HEK293 (cell line): ENCODE results near the gene RASSF8.

Experiments used
- BCL11A ChIP-seq: fragments of 450-650 bp; formaldehyde crosslinking; IDR thresholded peaks from 2 replicates; pipeline ENCODE4 v1.5.1; 2016; ENCODE audit warnings: low read depth, missing biosample characterization, missing genetic modification characterization
- GLI2 ChIP-seq: fragments of 450-650 bp; formaldehyde crosslinking; IDR thresholded peaks from 2 replicates; pipeline ENCODE4; 2017; ENCODE audit warnings: missing biosample characterization, missing genetic modification characterization, low read depth, borderline replicate concordance
- GLI4 ChIP-seq: fragments of 450-650 bp; formaldehyde crosslinking; IDR thresholded peaks from 2 replicates; pipeline ENCODE4 v1.5.1; 2016; ENCODE audit warnings: missing biosample characterization, missing genetic modification characterization
- GLIS1 ChIP-seq: fragments of 450-650 bp; formaldehyde crosslinking; IDR thresholded peaks from 2 replicates; pipeline ENCODE4 v1.5.1; 2016; ENCODE audit warnings: missing biosample characterization, missing genetic modification characterization
- KLF9 ChIP-seq: fragments of 450-650 bp; formaldehyde crosslinking; IDR thresholded peaks from 2 replicates; pipeline ENCODE4 v1.5.1; 2016; ENCODE audit warnings: missing biosample characterization, missing genetic modification characterization, low read depth
- OVOL3 ChIP-seq: fragments of 450-650 bp; formaldehyde crosslinking; IDR thresholded peaks from 2 replicates; pipeline ENCODE4 v1.5.1; 2016; ENCODE audit warnings: missing biosample characterization, missing genetic modification characterization
- PATZ1 ChIP-seq: fragments of 450-650 bp; formaldehyde crosslinking; IDR thresholded peaks from 2 replicates; pipeline ENCODE4 v1.5.1; 2016; ENCODE audit warnings: missing biosample characterization, missing genetic modification characterization
- ZBTB17 ChIP-seq: fragments of 450-650 bp; formaldehyde crosslinking; IDR thresholded peaks from 2 replicates; pipeline ENCODE4 v1.5.1; 2016; ENCODE audit warnings: missing biosample characterization, missing genetic modification characterization
- ZBTB7A ChIP-seq: fragments of 450-650 bp; formaldehyde crosslinking; IDR thresholded peaks from 2 replicates; pipeline ENCODE4 v1.5.1; 2016; ENCODE audit warnings: low read depth, missing biosample characterization, missing genetic modification characterization
- ZBTB8A ChIP-seq: fragments of 450-650 bp; formaldehyde crosslinking; IDR thresholded peaks from 2 replicates; pipeline ENCODE4 v1.5.1; 2016; ENCODE audit warnings: missing biosample characterization, missing genetic modification characterization
- ZFP69B ChIP-seq: fragments of 450-650 bp; formaldehyde crosslinking; IDR thresholded peaks from 2 replicates; pipeline ENCODE4 v1.5.1; 2016; ENCODE audit warnings: missing biosample characterization, missing genetic modification characterization
- ZNF138 ChIP-seq: fragments of 450-650 bp; formaldehyde crosslinking; IDR thresholded peaks from 2 replicates; pipeline ENCODE4 v1.5.1; 2016; ENCODE audit warnings: missing biosample characterization, missing genetic modification characterization, borderline replicate concordance
- ZNF214 ChIP-seq: fragments of 450-650 bp; formaldehyde crosslinking; IDR thresholded peaks from 2 replicates; pipeline ENCODE4 v1.5.1; 2017; ENCODE audit warnings: missing biosample characterization, mild to moderate bottlenecking, missing genetic modification characterization, borderline replicate concordance
- ZNF221 ChIP-seq: fragments of 450-650 bp; formaldehyde crosslinking; IDR thresholded peaks from 2 replicates; pipeline ENCODE4 v1.5.1; 2017; ENCODE audit warnings: missing biosample characterization, missing genetic modification characterization, borderline replicate concordance
- ZNF223 ChIP-seq: fragments of 450-650 bp; formaldehyde crosslinking; IDR thresholded peaks from 2 replicates; pipeline ENCODE4 v1.5.1; 2016; ENCODE audit warnings: missing biosample characterization, missing genetic modification characterization
- ZNF239 ChIP-seq: fragments of 450-650 bp; formaldehyde crosslinking; IDR thresholded peaks from 2 replicates; pipeline ENCODE4 v1.5.1; 2016; ENCODE audit warnings: missing biosample characterization, missing genetic modification characterization
- ZNF292 ChIP-seq: fragments of 450-650 bp; formaldehyde crosslinking; IDR thresholded peaks from 2 replicates; pipeline ENCODE4 v1.5.1; 2016; ENCODE audit warnings: low read depth, missing biosample characterization, missing genetic modification characterization, borderline replicate concordance
- ZNF391 ChIP-seq: fragments of 450-650 bp; formaldehyde crosslinking; IDR thresholded peaks from 2 replicates; pipeline ENCODE4 v1.5.1; 2016; ENCODE audit warnings: low read depth, missing biosample characterization, missing genetic modification characterization, borderline replicate concordance
- ZNF433 ChIP-seq: fragments of 450-650 bp; formaldehyde crosslinking; IDR thresholded peaks from 2 replicates; pipeline ENCODE4 v1.5.1; 2016; ENCODE audit warnings: missing biosample characterization, missing genetic modification characterization, low read depth
- ZNF558 ChIP-seq: fragments of 450-650 bp; formaldehyde crosslinking; IDR thresholded peaks from 2 replicates; pipeline ENCODE4 v1.5.1; 2016; ENCODE audit warnings: missing biosample characterization, missing genetic modification characterization
- ZNF610 ChIP-seq: fragments of 450-650 bp; formaldehyde crosslinking; IDR thresholded peaks from 2 replicates; pipeline ENCODE4 v1.5.1; 2016; ENCODE audit warnings: missing biosample characterization, missing genetic modification characterization, borderline replicate concordance
- ZNF629 ChIP-seq: fragments of 450-650 bp; formaldehyde crosslinking; IDR thresholded peaks from 2 replicates; pipeline ENCODE4 v1.5.1; 2017; ENCODE audit warnings: missing biosample characterization, missing genetic modification characterization
- ZNF654 ChIP-seq: fragments of 450-650 bp; formaldehyde crosslinking; IDR thresholded peaks from 2 replicates; pipeline ENCODE4 v1.5.1; 2016; ENCODE audit warnings: low read depth, missing biosample characterization, missing genetic modification characterization
- ZNF830 ChIP-seq: fragments of 450-650 bp; IDR thresholded peaks from 2 replicates; pipeline ENCODE4 v1.5.0; 2018; ENCODE audit warnings: missing biosample characterization, missing genetic modification characterization, low read depth, mild to moderate bottlenecking, moderate library complexity
- TF ChIP-seq, protein P1 (sequence below): fragments of 450-650 bp; formaldehyde crosslinking; IDR thresholded peaks from 2 replicates; pipeline ENCODE4 v1.5.1; 2016; ENCODE audit warnings: missing biosample characterization, missing genetic modification characterization
- TF ChIP-seq, protein P2 (sequence below): fragments of 450-650 bp; formaldehyde crosslinking; IDR thresholded peaks from 2 replicates; pipeline ENCODE4 v1.5.1; 2016; ENCODE audit warnings: missing biosample characterization, missing genetic modification characterization
- TF ChIP-seq, protein P3 (sequence below): fragments of 450-650 bp; formaldehyde crosslinking; optimal IDR thresholded peaks from 2 replicates; pipeline ENCODE3; 2016; ENCODE audit warnings: missing biosample characterization, mild to moderate bottlenecking, missing genetic modification characterization
- TF ChIP-seq, protein P4 (sequence below): fragments of 450-650 bp; formaldehyde crosslinking; IDR thresholded peaks from 2 replicates; pipeline ENCODE4 v1.5.1; 2016; ENCODE audit warnings: missing biosample characterization, missing genetic modification characterization
- TF ChIP-seq, protein P5 (sequence below): fragments of 450-650 bp; formaldehyde crosslinking; IDR thresholded peaks from 2 replicates; pipeline ENCODE4 v1.5.1; 2016; ENCODE audit warnings: missing biosample characterization, missing genetic modification characterization, low read depth

RASSF8 gene

DNA sequence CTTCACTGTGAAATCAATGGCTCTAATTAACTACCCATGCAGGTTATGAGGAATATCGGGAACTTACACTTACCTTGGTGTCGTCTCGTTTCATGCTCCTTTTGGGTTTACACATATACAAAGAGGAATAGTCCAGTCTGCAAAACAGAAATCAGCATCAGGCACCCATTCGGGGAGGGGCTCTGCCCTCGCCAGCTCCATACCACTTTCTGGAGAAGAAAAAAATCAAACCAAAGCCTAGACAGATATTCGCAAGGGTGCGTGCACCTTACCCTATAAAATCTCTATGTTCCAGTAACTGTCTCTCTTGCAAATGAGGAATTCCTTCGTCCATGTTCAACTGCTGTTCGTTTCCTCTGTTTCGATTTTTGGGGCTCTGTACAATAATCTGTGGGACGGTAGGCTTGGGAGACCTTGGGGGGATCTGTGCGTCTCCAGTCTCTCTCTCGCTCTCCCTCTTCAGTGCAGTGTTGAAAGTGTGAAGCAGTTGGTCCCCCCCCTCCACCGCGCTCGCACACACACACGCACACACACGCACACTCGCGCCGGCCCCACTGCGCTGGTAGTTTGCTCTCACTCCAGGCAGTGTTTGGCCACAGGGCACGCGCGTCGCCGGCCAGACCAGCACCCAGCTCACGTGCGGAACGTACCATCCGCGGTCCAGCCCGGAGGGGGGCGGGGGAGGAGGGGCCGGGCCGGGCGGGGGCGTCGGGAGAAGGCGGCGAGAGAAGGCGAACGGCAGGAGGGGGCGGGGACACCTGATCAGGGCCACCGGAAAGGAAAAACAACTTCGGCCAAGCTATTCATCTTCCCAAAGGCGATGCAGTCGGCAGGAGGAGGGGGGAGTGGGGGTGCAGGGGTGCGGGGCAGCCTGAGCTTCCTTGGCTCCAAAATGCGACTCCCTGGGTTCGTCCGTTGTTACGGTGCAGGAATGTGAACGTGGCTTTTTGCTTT is 166.2 kb downstream of the RASSF8 start, which contains the start of gene BHLHE41 (continued):
- TF ChIP-seq, protein P1, sequence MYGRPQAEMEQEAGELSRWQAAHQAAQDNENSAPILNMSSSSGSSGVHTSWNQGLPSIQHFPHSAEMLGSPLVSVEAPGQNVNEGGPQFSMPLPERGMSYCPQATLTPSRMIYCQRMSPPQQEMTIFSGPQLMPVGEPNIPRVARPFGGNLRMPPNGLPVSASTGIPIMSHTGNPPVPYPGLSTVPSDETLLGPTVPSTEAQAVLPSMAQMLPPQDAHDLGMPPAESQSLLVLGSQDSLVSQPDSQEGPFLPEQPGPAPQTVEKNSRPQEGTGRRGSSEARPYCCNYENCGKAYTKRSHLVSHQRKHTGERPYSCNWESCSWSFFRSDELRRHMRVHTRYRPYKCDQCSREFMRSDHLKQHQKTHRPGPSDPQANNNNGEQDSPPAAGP (tag by site-specific recombination) = peak; percentile 65; the same call in 1 of the 2 replicates
- peak; percentile 85 for TF ChIP-seq PATZ1 (tag by site-specific recombination)
- TF ChIP-seq ZFP69B (tag by site-specific recombination) = peak; percentile 81
- TF ChIP-seq BCL11A (tag by site-specific recombination) = no peak
- TF ChIP-seq ZNF138 = no peak
- no peak for TF ChIP-seq ZNF214
- no peak for TF ChIP-seq ZNF239 (tag by site-specific recombination)
- TF ChIP-seq, protein P2, sequence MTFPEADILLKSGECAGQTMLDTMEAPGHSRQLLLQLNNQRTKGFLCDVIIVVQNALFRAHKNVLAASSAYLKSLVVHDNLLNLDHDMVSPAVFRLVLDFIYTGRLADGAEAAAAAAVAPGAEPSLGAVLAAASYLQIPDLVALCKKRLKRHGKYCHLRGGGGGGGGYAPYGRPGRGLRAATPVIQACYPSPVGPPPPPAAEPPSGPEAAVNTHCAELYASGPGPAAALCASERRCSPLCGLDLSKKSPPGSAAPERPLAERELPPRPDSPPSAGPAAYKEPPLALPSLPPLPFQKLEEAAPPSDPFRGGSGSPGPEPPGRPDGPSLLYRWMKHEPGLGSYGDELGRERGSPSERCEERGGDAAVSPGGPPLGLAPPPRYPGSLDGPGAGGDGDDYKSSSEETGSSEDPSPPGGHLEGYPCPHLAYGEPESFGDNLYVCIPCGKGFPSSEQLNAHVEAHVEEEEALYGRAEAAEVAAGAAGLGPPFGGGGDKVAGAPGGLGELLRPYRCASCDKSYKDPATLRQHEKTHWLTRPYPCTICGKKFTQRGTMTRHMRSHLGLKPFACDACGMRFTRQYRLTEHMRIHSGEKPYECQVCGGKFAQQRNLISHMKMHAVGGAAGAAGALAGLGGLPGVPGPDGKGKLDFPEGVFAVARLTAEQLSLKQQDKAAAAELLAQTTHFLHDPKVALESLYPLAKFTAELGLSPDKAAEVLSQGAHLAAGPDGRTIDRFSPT (tag by site-specific recombination) = peak; percentile 51
- no peak for TF ChIP-seq GLI2 (tag by site-specific recombination)
- TF ChIP-seq ZNF223 (tag by site-specific recombination) = no peak
- TF ChIP-seq ZNF391 (tag by site-specific recombination) = peak; percentile 55; the same call in 1 of the 2 replicates
- TF ChIP-seq, protein P3, sequence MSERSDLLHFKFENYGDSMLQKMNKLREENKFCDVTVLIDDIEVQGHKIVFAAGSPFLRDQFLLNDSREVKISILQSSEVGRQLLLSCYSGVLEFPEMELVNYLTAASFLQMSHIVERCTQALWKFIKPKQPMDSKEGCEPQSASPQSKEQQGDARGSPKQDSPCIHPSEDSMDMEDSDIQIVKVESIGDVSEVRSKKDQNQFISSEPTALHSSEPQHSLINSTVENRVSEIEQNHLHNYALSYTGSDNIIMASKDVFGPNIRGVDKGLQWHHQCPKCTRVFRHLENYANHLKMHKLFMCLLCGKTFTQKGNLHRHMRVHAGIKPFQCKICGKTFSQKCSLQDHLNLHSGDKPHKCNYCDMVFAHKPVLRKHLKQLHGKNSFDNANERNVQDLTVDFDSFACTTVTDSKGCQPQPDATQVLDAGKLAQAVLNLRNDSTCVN (tag by site-specific recombination) = peak; percentile 95
- 0 out of 2 replicates have a peak, but pooled peaks have one; percentile 43 for TF ChIP-seq GLI4 (tag by site-specific recombination)
- peak; percentile 67 for TF ChIP-seq GLIS1
- TF ChIP-seq, protein P4, sequence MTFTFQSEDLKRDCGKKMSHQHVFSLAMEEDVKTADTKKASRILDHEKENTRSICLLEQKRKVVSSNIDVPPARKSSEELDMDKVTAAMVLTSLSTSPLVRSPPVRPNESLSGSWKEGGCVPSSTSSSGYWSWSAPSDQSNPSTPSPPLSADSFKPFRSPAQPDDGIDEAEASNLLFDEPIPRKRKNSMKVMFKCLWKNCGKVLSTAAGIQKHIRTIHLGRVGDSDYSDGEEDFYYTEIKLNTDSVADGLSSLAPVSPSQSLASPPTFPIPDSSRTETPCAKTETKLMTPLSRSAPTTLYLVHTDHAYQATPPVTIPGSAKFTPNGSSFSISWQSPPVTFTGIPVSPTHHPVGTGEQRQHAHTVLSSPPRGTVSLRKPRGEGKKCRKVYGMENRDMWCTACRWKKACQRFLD (tag by site-specific recombination) = no peak
- peak; percentile 62 for TF ChIP-seq ZBTB8A
- TF ChIP-seq ZNF292 (tag by site-specific recombination) = no peak
- TF ChIP-seq ZBTB7A (tag by site-specific recombination) = no peak
- no peak for TF ChIP-seq ZNF433 (tag by site-specific recombination)
- no peak for TF ChIP-seq ZNF830
- TF ChIP-seq, protein P5, sequence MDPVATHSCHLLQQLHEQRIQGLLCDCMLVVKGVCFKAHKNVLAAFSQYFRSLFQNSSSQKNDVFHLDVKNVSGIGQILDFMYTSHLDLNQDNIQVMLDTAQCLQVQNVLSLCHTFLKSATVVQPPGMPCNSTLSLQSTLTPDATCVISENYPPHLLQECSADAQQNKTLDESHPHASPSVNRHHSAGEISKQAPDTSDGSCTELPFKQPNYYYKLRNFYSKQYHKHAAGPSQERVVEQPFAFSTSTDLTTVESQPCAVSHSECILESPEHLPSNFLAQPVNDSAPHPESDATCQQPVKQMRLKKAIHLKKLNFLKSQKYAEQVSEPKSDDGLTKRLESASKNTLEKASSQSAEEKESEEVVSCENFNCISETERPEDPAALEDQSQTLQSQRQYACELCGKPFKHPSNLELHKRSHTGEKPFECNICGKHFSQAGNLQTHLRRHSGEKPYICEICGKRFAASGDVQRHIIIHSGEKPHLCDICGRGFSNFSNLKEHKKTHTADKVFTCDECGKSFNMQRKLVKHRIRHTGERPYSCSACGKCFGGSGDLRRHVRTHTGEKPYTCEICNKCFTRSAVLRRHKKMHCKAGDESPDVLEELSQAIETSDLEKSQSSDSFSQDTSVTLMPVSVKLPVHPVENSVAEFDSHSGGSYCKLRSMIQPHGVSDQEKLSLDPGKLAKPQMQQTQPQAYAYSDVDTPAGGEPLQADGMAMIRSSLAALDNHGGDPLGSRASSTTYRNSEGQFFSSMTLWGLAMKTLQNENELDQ (tag by site-specific recombination) = no peak
- TF ChIP-seq OVOL3 (tag by site-specific recombination) = no peak
- no peak for TF ChIP-seq ZNF221 (tag by site-specific recombination)
- no peak for TF ChIP-seq ZNF654
- peak; percentile 70 for TF ChIP-seq ZBTB17 (tag by site-specific recombination)
- TF ChIP-seq KLF9 (tag by site-specific recombination) = peak; percentile 56; the same call in 1 of the 2 replicates
- peak; percentile 44; the same call in 1 of the 2 replicates for TF ChIP-seq ZNF610
- TF ChIP-seq ZNF629 = 0 out of 2 replicates have a peak, but pooled peaks have one; percentile 14
- TF ChIP-seq ZNF558 (tag by site-specific recombination) = no peak
